Memory B cell (primary cell): Measurements from ENCODE around the gene ITGAL.
"Not testable (repeated sequence)": the region's sequence is repeated elsewhere in the genome, so short reads cannot be mapped to it uniquely, and the experiment has no call there.

Source experiments
- ATAC-seq: fragments of 150-1000 bp; cut with Tn5 transposase; 2 replicates; pipeline ENCODE4 v1.10.0; 2021; ENCODE audit warnings: low read depth, mild to moderate bottlenecking, moderate library complexity
- DNase-seq, 2 donors: peaks; one replicate each; pipeline ENCODE4 v3.0.0; 2022; ENCODE audit warnings: low spot score in 2 of 2
- H3K27ac Mint-ChIP-seq: one replicate; pipeline ENCODE4 v1.8.0; 2022; ENCODE audit warnings: mild to moderate bottlenecking, moderate library complexity, mixed read lengths
- H3K27me3 Mint-ChIP-seq: one replicate; pipeline ENCODE4 v1.8.0; 2022; ENCODE audit warnings: mixed read lengths
- H3K36me3 Mint-ChIP-seq: one replicate; pipeline ENCODE4 v1.8.0; 2022; ENCODE audit warnings: mild to moderate bottlenecking, mixed read lengths
- H3K4me1 Mint-ChIP-seq: one replicate; pipeline ENCODE4 v1.8.0; 2022; ENCODE audit warnings: mixed read lengths
- H3K4me3 Mint-ChIP-seq: one replicate; pipeline ENCODE4 v1.8.0; 2022; ENCODE audit warnings: mild to moderate bottlenecking, moderate library complexity, mixed read lengths
- H3K9me3 Mint-ChIP-seq: one replicate; pipeline ENCODE4 v1.8.0; 2022; ENCODE audit warnings: mixed read lengths

The ITGAL gene

DNA sequence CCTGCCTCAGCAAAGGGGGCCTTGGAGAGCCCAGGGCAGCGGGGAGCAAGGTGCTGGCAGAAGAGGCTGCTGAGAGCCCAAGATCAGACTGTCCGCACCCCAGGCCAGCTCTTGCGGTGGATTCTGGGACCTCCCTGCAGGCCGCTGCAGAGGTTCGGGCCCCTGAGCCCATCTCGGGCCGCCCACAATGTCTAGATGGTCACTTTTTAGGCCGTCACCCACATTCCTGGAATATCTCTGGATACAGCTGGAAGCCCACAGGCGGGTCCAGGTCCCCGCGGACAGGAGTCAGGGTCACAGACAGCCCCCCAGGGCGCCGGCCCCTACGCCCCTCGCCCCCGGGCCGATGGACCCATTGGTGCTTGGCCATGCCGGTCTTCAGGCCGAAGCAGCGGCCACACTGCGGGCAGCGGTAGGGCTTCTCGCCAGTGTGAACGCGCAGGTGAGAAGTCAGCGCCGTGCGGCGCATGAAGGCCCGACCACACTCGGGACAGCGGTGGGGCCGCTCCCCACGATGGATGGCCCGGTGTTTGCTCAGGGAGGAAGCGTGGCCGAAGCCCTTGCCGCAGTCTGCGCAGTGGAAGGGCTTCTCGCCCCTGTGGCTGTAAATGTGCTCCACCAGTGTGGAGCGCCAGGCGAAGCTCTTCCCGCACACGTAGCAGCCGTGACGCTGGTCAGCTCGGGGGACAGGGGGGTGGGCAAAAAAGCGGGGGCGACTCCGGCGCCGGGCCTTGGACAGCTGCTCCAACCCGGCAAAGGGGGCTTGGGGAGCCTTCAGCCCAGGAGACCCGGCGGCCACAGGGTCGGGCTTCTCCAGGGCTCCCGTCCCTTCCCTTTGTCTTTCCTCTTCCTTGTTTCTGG, 60.0 kb downstream of the ITGAL start:
- H3K27ac Mint-ChIP-seq = no peak overlapping the region
- H3K4me3 Mint-ChIP-seq = peak overlapping the region; percentile 24
- H3K36me3 Mint-ChIP-seq = no peaks in the 10 kb centered on the region
- no peaks in the 10 kb centered on the region for H3K9me3 Mint-ChIP-seq
- H3K4me1 Mint-ChIP-seq = peaks cover 20% of the 10 kb centered on the region
- DNase-seq = no peak
- no peak for ATAC-seq
- no peaks in the 10 kb centered on the region for H3K27me3 Mint-ChIP-seq

DNA sequence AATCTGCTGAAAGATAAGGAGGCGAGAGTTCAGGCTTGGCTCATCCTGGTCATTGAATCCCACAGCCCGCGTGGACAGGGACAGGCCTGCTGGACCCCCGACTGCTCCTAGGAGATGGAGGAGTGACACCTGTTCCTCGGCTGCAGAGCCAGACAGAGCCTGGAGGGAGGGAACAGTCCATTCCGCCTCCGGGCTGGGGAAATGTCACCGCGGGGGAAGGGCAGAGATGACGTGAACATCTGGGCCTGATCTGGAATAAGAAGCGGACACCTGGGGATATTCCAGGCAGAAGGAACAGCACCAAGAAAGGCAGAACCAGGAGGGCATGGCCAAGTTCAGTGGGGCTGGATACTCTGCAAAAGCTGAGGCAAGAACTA, 60.6 kb downstream of the ITGAL start:
- Mint-ChIP-seq H3K27me3 (no peaks in the 10 kb centered on the region), H3K4me1 (peaks cover 15% of the 10 kb centered on the region)
- no peak for DNase-seq

DNA sequence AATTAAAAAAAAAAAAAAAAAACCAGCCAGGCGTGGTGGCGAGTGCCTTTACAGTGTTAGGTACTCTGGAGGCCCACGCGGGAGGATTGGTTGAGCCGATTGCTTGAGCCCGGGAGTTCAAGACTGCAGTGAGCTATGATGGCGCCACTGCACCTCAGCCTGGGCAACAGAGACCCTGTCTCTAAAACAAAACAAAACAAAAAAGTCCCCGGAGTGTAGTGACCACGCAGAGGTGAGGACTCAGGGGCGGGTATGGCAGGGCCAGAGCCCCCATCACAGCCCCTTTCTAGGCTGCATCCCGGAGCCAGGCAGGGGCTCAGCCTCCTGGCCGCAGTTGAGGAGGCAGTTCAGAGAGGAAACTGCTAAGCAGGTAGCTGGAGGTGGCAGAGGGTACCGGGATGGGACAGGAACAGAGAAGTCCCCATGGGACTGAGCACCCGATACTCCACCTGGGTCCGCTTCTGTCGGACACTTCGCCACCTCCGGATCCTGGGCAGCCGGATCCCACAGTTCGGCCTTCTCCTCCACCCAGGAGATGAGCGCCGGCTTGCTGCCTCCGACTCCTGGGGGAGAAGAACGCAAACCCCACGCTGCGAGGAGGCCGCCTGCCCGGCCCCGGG, 61.3 kb downstream of the ITGAL start:
- no peaks in the 10 kb centered on the region for H3K36me3 Mint-ChIP-seq
- peak overlapping the region; percentile 99 for H3K27ac Mint-ChIP-seq
- peak overlapping the region; percentile 100 for H3K4me3 Mint-ChIP-seq
- ATAC-seq = no peak
- DNase-seq = peak in 1 of 2 donors; percentile 29
- H3K27me3 Mint-ChIP-seq = no peaks in the 10 kb centered on the region
- H3K4me1 Mint-ChIP-seq = peaks cover 11% of the 10 kb centered on the region
- no peaks in the 10 kb centered on the region for H3K9me3 Mint-ChIP-seq

More for the DNA sequence above, 60.6 kb downstream of the ITGAL start:
- no peaks in the 10 kb centered on the region for H3K9me3 Mint-ChIP-seq
- ATAC-seq = no peak
- H3K36me3 Mint-ChIP-seq = no peaks in the 10 kb centered on the region
- peak overlapping the region; percentile 83 for H3K4me3 Mint-ChIP-seq
- peak overlapping the region; percentile 7 for H3K27ac Mint-ChIP-seq

DNA sequence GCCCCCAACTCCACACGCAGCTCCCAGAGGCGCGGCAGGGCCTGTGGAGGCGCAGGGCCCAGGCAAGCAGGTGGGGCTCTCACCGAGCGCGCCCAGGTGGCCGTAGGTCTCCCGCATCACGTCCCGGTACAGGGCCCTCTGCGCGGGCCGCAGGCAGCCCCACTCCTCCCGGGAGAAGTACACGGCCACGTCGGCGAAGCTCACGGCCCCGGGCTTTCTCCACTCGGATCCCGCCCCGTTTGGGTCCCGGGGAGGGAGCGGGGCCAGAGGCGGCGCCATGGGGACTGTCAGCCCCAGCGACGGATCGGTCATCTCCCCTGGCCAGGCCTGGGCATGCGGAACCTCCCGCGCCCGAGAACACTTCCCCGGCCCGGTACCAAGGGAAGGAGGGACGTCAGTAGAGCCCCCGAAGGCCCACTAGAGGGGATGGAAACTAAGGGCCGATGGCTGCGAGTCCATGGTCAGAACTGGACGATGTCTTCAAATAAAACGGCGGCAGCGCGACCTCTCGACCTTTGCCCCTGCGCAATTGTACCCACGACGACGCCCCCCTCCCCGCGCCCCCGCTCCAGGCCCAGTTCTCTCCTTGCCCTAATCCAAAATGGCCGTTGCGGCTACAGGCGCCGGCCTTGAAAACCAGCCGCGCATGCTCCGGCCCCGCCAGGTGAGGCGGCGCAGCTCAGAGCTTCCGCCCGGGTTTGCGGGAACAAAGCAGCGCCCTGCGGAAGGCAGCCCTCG, 62.0 kb downstream of the ITGAL start, which contains the start of gene ZNF747:
ZNF747 (minus strand) TSS at position 491 of the 738 bp plus-strand sequence; CDS start at position 312, 179 bp downstream.
- peak within 1 kb of the TSS; percentile 99 for H3K27ac Mint-ChIP-seq
- peak within 1 kb of the TSS; percentile 100 for H3K4me3 Mint-ChIP-seq
- H3K36me3 Mint-ChIP-seq = no peaks in the 10 kb centered on the region
- no peaks in the 10 kb centered on the region for H3K27me3 Mint-ChIP-seq
- H3K9me3 Mint-ChIP-seq = no peaks in the 10 kb centered on the region
- ATAC-seq = peak; percentile 84
- peak; percentile 85 to 87 for DNase-seq
- H3K4me1 Mint-ChIP-seq = peaks cover 11% of the 10 kb centered on the region

DNA sequence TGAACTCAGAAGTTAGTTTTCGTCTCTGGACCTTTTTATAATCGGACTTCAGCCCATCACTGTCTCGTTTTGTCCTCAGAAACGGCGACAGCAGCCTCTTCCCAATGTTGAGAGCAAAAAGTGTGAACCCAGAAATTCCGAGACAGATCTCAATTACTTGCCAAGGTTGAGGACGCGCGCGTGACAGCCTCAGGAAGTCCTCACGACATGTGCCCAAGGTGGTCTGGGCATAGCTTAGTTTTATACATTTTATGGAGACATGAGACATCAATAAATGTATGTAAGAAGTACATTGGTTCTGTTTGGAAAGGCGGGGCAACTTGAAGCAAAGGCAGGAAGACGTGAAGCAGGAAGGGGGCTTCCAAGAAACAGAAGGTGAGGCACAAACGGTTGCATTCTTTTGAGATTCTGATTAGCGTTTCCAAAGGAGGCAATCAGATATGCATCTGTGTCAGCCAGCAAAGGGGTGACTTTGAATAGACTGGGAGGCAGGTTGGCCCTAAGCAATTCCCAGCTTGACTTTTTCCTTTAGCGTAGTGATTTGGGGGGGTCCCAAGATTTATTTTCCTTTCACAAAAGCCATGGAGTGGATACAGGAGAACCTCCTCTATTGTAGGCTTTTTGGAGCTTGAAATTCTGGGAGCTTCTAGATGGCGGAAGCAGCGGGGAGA, 62.7 kb downstream of the ITGAL start:
- Mint-ChIP-seq H3K4me3 (peak overlapping the region; percentile 100), H3K27me3 (no peaks in the 10 kb centered on the region), H3K9me3 (no peaks in the 10 kb centered on the region), H3K4me1 (peaks cover 13% of the 10 kb centered on the region), H3K36me3 (no peaks in the 10 kb centered on the region), H3K27ac (peak overlapping the region; percentile 99)
- ATAC-seq = peak; percentile 20
- no peak for DNase-seq

DNA sequence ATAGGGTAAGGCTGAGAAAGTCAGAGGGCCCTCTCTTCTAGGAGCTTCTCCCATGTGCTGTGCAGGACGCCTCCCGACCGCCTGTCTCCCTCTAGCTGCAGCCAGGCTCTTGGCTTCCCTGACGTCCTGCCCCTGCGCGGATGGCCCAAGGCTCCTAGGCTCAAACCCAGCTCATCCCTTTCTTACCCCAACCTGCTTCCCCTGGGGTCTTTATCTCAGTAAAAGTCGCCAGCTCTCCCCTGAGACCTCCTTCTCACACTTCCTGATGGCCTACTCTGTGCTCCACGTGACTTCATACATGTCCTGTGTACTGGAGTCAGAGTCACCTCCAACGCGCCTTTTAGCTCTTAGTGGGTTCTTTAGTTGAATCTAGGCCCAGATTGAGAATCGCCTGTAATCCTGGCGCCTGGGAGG, 63.2 kb downstream of the ITGAL start:
- DNase-seq = peak in 1 of 2 donors; percentile 41
- peak; percentile 63 for ATAC-seq
- Mint-ChIP-seq H3K27ac (peak overlapping the region; percentile 99), H3K27me3 (no peaks in the 10 kb centered on the region), H3K36me3 (no peaks in the 10 kb centered on the region), H3K4me3 (peak overlapping the region; percentile 100), H3K4me1 (peaks cover 13% of the 10 kb centered on the region), H3K9me3 (no peaks in the 10 kb centered on the region)

DNA sequence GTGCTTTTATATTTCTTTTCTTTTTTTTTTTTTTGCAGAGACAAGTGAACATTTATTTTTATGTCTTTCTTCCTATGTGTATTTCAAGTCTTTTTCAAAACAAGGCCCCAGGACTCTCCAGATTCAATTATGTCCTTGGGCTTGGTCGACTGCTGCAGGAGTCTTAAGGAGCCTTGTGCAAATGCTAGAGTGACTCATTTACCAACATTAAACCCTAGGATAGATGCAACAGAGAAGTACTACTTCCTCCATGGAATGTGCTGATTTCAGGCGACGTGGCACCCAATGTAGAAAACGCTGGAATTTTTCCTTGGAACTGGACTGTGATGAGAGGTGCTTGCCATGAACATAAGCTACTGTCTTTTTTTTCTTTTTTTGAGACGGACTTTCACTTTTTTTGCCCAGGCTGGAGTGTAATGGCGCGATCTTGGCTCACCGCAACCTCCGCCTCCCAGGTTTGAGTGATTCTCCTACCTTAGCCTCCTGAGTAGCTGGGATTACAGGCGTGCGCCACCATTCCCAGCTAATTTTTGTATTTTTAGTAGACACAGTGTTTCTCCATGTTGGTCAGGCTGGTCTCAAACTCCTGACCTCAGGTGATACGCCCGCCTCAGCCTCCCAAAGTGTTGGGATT, 64.0 kb downstream of the ITGAL start:
- H3K4me1 Mint-ChIP-seq = peaks cover 13% of the 10 kb centered on the region
- peak overlapping the region; percentile 34 for H3K4me3 Mint-ChIP-seq
- H3K36me3 Mint-ChIP-seq, DNase-seq, H3K9me3 Mint-ChIP-seq, H3K27me3 Mint-ChIP-seq, ATAC-seq: not testable (repeated sequence)
- H3K27ac Mint-ChIP-seq = peak overlapping the region; percentile 99

DNA sequence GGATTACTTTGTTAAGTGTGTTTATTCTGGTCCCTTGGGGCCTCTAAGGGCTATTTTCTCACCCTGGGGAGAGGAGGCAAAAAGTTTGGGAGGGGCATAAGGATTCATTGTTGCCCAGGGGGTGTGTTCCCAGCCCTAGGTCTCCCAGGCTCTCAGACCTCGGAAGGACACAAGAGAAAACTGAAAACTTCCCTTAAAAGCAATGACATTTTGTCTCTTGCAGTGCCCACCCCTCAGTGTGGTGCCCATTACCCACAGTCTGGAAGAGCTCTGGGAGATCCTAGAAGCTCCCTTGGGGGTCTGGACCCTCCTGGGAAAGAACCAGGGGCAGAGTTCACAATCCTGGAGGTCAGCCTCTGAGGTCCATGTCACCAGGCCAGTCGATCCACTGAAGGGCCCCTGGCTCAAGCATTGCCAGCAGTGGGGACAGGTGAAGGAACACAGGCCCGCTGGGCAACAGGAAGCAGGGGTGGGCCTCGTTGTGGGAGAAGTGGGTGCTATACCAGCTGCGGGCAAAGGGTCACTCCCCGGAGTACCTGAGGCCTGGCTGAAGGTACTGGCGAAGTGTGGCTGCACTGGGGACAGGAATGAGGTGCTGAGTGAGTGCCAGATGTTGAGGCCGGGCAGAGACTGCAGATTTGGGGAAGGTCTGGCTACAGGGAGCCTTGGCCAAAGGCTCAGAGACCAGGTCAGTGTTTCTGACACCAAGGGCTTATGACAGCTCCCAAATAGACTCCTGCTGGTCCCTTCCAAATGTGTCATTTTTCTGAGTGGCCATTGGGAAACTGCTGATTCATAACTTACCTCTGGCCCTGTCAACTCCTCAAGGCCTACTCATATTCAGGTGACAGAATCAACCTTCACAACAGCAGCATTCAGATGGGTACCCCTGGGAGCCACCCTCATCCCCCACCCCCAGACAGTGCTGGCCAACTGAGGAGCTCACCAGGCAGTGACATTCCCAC, 66.7 kb downstream of the ITGAL start:
- no peak for DNase-seq
- no peak for ATAC-seq
- Mint-ChIP-seq H3K9me3 (no peaks in the 10 kb centered on the region), H3K36me3 (no peaks in the 10 kb centered on the region), H3K27me3 (no peaks in the 10 kb centered on the region), H3K4me3 (no peak overlapping the region), H3K27ac (no peak overlapping the region), H3K4me1 (peaks cover 10% of the 10 kb centered on the region)

DNA sequence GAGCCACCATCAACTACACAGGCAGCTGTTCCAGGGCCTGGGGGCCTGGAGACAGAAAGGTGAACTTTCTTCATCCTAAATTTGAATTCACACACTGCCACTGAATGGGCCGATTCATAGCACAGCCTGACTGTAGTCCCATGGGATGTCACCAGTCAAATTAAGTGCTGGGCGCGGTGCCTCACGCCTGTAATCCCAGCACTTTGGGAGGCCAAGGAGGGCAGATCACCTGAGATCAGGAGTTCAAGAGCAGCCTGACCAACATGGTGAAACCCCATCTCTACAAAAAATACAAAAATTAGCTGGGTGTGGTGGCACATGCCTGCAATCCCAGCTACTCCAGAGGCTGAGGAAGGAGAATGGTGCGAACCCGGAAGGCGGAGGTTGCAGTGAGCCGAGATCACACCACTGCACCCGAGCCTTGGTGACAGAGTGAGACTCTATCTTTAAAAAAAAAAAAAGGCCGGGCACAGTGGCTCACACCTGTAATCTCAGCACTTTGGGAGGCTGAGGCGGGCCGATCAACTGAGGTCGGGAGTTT, 67.5 kb downstream of the ITGAL start:
- DNase-seq, H3K36me3 Mint-ChIP-seq, H3K4me3 Mint-ChIP-seq, H3K4me1 Mint-ChIP-seq, ATAC-seq, H3K27ac Mint-ChIP-seq, H3K27me3 Mint-ChIP-seq, H3K9me3 Mint-ChIP-seq: not testable (repeated sequence)

DNA sequence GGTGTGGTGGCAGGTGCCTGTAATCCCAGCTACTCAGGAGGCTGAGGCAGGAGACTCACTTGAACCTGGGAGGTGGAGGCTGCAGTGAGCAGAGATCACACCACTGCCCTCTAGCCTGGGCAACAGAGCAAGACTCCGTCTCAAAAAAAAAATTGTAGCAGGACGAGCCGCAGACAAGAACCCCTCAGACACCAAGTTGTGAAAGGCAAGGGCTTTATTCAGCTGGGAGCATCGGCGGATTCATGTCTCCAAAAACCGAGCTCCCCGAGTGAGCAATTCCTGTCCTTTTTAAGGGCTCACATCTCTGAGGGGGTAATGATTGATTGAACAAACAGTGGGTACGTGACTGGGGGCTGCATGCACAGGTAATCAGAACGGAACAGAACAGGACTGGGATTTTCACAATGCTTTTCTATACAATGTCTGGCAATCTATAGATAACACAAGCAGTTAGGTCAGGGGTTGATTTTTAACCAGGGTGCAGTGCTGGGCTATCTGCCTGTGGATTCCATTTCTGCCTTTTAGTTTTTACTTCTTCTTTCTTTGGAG, 68.4 kb downstream of the ITGAL start:
- ATAC-seq, DNase-seq, H3K27ac Mint-ChIP-seq, H3K9me3 Mint-ChIP-seq, H3K4me3 Mint-ChIP-seq, H3K36me3 Mint-ChIP-seq, H3K4me1 Mint-ChIP-seq, H3K27me3 Mint-ChIP-seq: not testable (repeated sequence)

DNA sequence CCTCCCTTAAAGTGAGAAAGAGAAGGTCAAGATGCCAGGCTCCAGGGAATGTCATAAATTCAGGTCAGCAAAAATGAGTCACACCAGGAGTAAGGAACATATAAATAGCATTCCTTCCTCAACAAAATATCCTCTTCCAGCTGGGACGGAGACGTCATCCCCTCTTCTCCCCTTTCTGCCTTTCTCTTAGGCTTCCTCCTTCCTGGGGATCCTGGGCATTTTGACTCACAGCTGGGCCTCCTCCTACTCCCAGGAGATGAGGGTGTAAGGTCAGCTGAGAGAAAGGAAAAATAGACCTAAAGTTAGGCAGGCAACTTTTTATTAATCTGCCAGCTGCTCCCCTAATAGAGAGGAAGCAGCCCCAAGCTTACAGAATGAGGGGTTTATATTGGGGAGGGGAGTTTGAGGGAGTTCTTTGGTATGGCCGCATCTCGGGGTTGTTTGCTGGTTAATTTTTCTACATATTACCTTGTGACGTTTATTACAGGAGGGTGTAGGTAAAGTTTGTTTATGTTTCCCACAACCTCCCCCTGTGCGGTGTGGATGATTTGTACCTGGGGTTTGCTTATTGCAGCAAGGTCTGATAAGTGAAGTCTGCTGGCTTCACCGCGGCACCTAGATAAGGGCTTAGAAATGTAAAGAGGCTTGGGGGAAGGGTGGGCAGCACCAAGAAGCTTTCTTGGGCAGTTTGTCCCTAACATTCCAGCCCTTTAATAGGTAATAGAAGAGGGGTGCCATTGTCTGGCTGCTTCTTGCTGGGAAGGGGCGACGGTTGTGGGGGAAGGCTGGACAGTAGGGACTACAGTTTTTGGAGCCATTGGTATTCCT, 69.2 kb downstream of the ITGAL start:
- ATAC-seq = no peak
- Mint-ChIP-seq H3K4me3 (no peak overlapping the region), H3K4me1 (peaks cover 9% of the 10 kb centered on the region), H3K27me3 (no peaks in the 10 kb centered on the region), H3K27ac (no peak overlapping the region), H3K36me3 (no peaks in the 10 kb centered on the region), H3K9me3 (no peaks in the 10 kb centered on the region)
- no peak for DNase-seq
